GM18517 (cell line): ENCODE results near the gene TBCD.

Experiments used
- ATAC-seq: cut with Tn5 transposase; IDR thresholded peaks from one replicate; pipeline ENCODE4 v1.9.1; 2021; ENCODE audit warnings: mild to moderate bottlenecking, moderate library complexity; ENCODE audit not compliant: unreplicated experiment

Gene TBCD

DNA sequence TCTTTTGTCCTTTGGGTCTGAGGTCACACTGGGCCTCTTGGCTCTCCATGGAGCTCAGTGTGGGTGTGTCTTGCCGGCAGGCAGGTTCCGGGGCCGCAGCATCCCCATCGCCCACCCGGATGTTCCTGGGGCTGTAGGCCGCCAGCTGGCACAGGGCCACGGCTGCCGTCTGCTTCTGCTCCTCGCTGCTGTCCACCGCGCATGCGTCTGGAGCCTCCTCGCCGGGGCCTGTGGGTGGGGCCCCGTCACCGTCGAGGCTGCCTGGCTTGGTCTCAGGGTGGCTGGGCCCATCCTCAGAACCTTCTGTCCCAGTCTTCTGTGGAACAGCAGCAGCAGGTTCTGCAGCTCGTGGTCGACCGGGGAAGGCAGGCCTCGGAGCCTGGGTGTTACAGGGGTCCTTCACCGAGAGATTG lies 78.4 kb downstream of the TBCD start:
- ATAC-seq = no peak

GRCh38 chr17:82831041-82831817 lies 79.4 kb downstream of the TBCD start:
- ATAC-seq = no peak

DNA sequence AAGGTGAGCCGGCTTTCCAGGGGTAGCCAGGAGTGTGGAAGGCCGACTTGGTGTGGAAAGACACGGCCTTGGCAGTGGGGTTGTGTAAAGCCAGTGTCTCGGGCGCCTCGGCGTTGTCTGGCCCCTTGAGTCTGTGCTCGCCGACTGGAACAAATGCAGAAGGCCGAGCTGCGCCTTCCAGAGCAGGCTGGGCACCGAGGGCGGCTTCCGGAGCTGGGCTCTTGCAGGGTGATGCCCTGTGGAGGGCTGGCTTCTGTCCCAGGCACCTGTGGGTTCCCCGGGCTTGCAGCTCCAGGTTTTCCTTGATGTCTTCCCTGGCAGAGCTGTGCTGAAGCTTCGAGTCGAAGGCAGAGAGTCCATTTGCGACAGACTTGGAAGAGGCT lies 79.9 kb downstream of the TBCD start:
- ATAC-seq = no peak

GRCh38 chr17:82832411-82832810 lies 80.5 kb downstream of the TBCD start:
- no peak for ATAC-seq

DNA sequence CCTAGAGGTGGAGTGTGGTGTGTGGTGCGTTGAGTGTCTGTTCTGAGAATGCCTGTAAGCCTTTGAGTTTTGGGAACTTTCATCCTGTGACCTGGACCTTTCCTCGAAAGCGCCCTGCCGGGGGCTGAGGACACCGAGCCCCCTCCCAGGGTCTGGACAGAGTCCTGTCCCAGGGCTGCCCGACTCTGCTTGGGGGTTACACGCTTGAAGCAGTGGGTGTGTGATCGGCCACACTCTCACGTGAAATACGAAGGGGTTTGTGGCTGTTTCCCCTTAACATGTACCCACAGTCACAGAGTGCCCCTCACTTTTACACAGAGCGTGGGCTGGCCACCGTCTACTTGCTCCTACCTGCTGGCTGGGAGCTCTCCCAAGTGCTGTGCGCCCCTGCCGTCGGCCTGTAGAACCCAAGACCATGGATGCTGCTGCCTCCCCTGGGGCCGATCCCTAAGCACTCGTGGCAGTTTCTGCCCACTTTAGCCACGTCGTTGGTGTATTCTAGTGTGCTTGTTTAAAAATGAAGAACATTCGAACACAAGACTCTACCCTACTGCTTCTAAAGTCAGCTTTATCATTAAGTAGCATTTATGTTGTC lies 81.1 kb downstream of the TBCD start:
- ATAC-seq = no peak

- ATAC-seq = no peak
Observed at GRCh38 chr17:82835122-82835521, 83.3 kb downstream of the TBCD start.

DNA sequence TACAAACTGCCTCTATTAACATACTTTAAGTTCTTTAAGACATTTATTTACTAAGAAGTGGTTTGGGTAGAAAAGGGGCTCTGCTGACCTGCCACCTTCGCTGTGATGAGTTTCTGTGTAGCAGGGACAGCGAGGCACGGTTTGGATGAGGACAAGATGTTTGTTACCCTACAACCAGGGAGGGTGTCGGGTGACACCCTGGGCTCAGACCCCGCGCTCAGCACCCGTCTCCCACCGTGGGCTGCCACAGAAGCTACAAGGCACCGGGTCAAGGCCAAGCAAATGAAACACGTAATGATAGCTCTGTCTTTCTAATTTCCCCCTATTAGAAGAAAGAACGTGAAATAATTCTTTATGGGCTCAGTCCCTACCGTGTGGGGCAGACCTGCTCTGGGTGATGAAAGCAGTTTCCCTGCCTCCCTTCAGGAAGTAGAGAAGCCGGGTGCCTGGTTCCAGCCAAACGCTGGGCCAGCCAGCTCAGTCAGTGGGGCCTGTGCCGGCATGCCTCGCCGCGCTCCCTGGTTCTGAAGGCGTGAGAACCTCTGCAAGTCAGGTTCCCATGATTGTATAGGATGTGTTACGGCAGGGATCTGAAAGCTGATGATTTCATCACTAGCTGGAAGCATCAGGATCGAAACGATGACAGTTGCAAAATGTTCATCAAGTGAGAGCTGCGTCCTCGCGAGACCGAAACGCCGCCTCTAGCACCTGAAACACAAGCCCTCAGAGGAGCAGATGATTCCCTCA lies 84.1 kb downstream of the TBCD start:
- no peak for ATAC-seq

GRCh38 chr17:82836823-82837357 lies 85.0 kb downstream of the TBCD start:
- no peak for ATAC-seq

DNA sequence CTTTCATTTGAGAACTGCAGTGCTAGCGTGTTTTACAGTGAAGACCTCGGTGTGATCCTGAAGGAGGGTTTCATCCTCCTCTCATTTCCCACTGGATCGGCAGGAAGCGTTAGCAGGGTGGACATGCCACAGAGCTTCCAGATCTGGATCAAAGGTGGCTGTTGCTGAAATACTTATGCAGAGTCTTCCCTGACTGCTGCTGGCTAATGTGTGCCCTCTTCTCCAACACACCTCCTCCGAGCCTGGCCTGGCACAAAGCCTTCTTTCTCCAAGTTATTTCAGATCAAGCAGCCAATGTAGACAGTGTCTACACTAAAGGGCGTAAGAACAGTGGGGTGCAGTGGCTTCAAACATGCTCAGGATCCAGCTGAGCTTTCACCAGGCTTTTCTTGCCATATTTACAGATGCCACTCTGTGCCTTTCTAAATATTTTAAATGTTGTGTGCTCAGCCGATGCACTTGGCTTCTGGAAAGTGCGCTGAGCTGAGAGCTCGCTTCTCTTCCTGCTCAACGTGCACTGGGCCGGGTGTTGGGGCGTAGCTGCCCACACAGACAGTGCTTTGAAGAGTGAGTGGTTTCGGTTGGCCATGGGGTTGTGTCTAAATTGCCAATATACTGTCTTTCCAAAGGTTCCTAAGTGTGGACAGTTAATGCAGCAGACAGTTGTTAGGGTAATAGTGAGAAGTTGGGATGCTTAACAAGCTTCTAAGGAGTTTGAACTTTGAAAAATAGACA lies 85.9 kb downstream of the TBCD start:
- no peak for ATAC-seq

GRCh38 chr17:82838386-82839063 lies 86.7 kb downstream of the TBCD start:
- no peak for ATAC-seq

GRCh38 chr17:82839617-82840292 lies 87.9 kb downstream of the TBCD start, which contains the start of gene ZNF750:
ZNF750 (minus strand) TSS chr17:82840022; CDS start chr17:82832454, 7,568 bp downstream.
- ATAC-seq = no peak

- no peak for ATAC-seq
Observed at GRCh38 chr17:82840431-82840831, 88.6 kb downstream of the TBCD start.

GRCh38 chr17:82841921-82842596 lies 90.2 kb downstream of the TBCD start:
- ATAC-seq = no peak

GRCh38 chr17:82843904-82844680 lies 92.2 kb downstream of the TBCD start:
- ATAC-seq = no peak

GRCh38 chr17:82844796-82845162 lies 92.9 kb downstream of the TBCD start:
- ATAC-seq = no peak

DNA sequence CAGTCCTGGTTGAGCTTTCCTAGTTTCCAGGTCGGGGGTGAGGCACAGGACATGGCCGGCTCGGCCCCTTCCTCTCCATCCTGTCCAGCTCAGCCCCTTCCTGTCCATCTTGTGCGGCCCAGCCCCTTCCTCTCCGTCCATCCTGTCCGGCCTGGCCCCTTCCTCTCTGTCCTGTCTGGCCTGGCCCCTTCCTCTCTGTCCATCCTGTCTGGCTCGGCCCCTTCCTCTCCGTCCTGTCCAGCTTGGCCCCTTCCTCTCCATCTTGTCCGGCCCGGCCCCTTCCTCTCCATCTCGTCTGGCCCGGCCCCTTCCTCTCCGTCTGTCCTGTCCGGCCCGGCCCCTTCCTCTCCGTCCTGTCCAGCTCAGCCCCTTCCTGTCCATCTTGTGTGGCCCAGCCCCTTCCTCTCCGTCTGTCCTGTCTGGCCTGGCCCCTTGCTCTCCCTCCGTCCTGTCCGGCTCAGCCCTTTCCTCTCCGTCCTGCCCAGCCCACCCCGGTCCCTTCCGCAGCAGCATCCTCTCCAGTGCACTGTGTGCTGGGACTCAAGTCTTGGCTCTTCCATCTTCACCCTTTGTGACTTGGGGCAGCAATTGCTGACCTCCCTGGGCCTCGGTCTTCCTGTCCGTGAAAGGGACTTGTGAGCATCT lies 93.4 kb downstream of the TBCD start:
- no peak for ATAC-seq

DNA sequence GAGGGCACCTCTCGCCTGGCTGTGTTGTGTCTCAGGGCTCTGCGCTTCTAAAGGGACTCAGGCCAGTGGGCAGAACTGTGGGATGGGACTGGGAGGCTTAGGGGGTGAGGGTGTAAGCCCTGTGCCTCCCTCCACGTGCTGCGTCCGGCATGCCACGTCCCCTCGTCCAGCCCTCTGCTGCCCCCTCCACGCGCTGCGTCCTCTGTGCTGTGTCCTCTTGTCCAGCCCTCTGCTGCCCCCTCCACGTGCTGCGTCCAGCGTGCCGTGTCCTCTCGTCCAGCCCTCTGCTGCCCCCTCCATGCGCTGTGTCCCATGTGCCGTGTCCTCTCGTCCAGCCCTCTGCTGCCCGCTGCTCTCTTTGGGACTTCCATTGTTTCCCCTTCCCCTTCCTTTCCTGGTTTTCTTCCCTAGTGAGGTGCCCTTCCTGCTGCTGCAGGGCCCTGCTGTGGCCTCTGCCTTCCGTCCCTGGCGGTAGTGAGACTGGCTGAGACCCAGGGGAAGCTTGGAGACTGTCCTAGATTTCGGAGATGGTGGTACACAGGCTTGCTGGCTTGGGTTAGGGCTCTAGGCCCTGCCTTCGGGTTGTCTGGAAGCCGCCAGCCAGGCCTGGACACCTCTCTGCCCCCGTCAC lies 94.3 kb downstream of the TBCD start:
- ATAC-seq = no peak
